CD14-positive monocyte (primary cell): ENCODE data around the gene ACE. TPM values are rescaled to one million over a fixed set of nuclear protein-coding genes. Genes with fewer than 3 reads are reported as not detected.

Experiments
- DNase-seq, 3 donors: peaks; one replicate each; pipeline ENCODE4 v3.0.0-alpha.2; 2011 to 2022
- H2AFZ ChIP-seq: 2 replicates; pipeline ENCODE4 v1.6.0; 2012; ENCODE audit warnings: mild to moderate bottlenecking, low read depth, low read length, inconsistent platforms; ENCODE audit not compliant: insufficient read depth, poor library complexity, severe bottlenecking
- H3K27ac ChIP-seq, 2 donors: 1 replicate in 1 of 2; 2 replicates in 1 of 2; pipeline ENCODE4 v1.5.1; 2012 to 2013; ENCODE audit warnings: low read length in 2 of 2, control low read depth in 1 of 2, inconsistent platforms in 1 of 2, low read depth in 1 of 2, mild to moderate bottlenecking in 1 of 2
- H3K27me3 ChIP-seq, 2 donors: one replicate each; pipeline versions ENCODE4 v1.6.0 to v1.6.1; 2011 to 2013; ENCODE audit warnings: low read length in 2 of 2; ENCODE audit not compliant: control insufficient read depth in 2 of 2, insufficient read depth in 2 of 2
- H3K36me3 ChIP-seq, 2 donors: replicated peaks in 1 of 2; 1 replicate in 1 of 2; 2 replicates in 1 of 2; pipeline versions ENCODE4 v1.5.1 to v1.6.1; 2012 to 2013; ENCODE audit warnings: low read length in 2 of 2, control low read depth in 1 of 2, inconsistent platforms in 1 of 2, mild to moderate bottlenecking in 1 of 2; ENCODE audit not compliant: insufficient read depth in 2 of 2, control insufficient read depth in 1 of 2
- H3K4me1 ChIP-seq, 2 donors: 1 replicate in 1 of 2; 2 replicates in 1 of 2; pipeline versions ENCODE4 v1.5.1 to v1.6.1; 2012 to 2013; ENCODE audit warnings: low read length in 2 of 2, control low read depth in 1 of 2, inconsistent platforms in 1 of 2, mild to moderate bottlenecking in 1 of 2, moderate library complexity in 1 of 2; ENCODE audit not compliant: insufficient read depth in 2 of 2, control insufficient read depth in 1 of 2
- H3K4me2 ChIP-seq: replicated peaks from 2 replicates; pipeline ENCODE3; 2012; ENCODE audit warnings: low read length, moderate library complexity, mild to moderate bottlenecking; ENCODE audit not compliant: poor library complexity, severe bottlenecking; ENCODE audit errors: extremely low read depth
- H3K4me3 ChIP-seq, 3 experiments: fragments of 200-600 bp in 1 of 3; sonication (generic) in 1 of 3; replicated peaks in 1 of 3; 1 replicate in 2 of 3; 2 replicates in 1 of 3; pipeline ENCODE4 v1.5.1; 2011 to 2013; ENCODE audit warnings: low read length in 3 of 3, mild to moderate bottlenecking in 3 of 3, control low read depth in 2 of 3, low read depth in 2 of 3, inconsistent platforms in 1 of 3, moderate library complexity in 1 of 3
- H3K79me2 ChIP-seq: 2 replicates; pipeline ENCODE4 v1.6.0; 2012; ENCODE audit warnings: mild to moderate bottlenecking, control low read depth, inconsistent platforms, low read length, moderate library complexity; ENCODE audit not compliant: insufficient read depth
- H3K9ac ChIP-seq: 2 replicates; pipeline ENCODE4 v1.6.0; 2017; ENCODE audit warnings: low read length, mild to moderate bottlenecking; ENCODE audit not compliant: insufficient read depth, poor library complexity, severe bottlenecking
- H3K9me3 ChIP-seq, 2 donors: replicated peaks in 1 of 2; 1 replicate in 1 of 2; 2 replicates in 1 of 2; pipeline versions ENCODE4 v1.5.1 to v1.6.1; 2012 to 2013; ENCODE audit warnings: low read length in 2 of 2, control low read depth in 1 of 2; ENCODE audit not compliant: control insufficient read depth in 1 of 2, insufficient read depth in 1 of 2
- H4K20me1 ChIP-seq: 2 replicates; pipeline ENCODE4 v1.6.0; 2012; ENCODE audit warnings: mild to moderate bottlenecking, low read length, control low read depth, moderate library complexity; ENCODE audit not compliant: insufficient read depth
- H3K27ac Mint-ChIP-seq, 7 donors: one replicate each; pipeline ENCODE4 v1.8.0; 2020; ENCODE audit warnings: mild to moderate bottlenecking in 7 of 7, mixed read lengths in 7 of 7, moderate library complexity in 6 of 7, inconsistent platforms in 2 of 7
- H3K27me3 Mint-ChIP-seq, 3 donors: one replicate each; pipeline ENCODE4 v1.8.0; 2021 to 2022; ENCODE audit warnings: low read depth in 3 of 3, mild to moderate bottlenecking in 3 of 3, mixed read lengths in 3 of 3, moderate library complexity in 3 of 3, inconsistent platforms in 1 of 3
- H3K36me3 Mint-ChIP-seq, 2 donors: one replicate each; pipeline ENCODE4 v1.8.0; 2020; ENCODE audit warnings: mixed read lengths in 2 of 2, inconsistent platforms in 1 of 2, mild to moderate bottlenecking in 1 of 2
- H3K4me1 Mint-ChIP-seq: one replicate; pipeline ENCODE4 v1.8.0; 2020; ENCODE audit warnings: mild to moderate bottlenecking, mixed read lengths
- H3K4me3 Mint-ChIP-seq, 2 donors: one replicate each; pipeline ENCODE4 v1.8.0; 2020; ENCODE audit warnings: mild to moderate bottlenecking in 2 of 2, mixed read lengths in 2 of 2, moderate library complexity in 1 of 2
- H3K9me3 Mint-ChIP-seq, 7 donors: one replicate each; pipeline ENCODE4 v1.8.0; 2020 to 2022; ENCODE audit warnings: mixed read lengths in 7 of 7, mild to moderate bottlenecking in 6 of 7, moderate library complexity in 6 of 7, inconsistent platforms in 2 of 7
- CTCF ChIP-seq: fragments of 200-600 bp; IDR thresholded peaks from one replicate; pipeline ENCODE4 v1.8.0; 2022; ENCODE audit warnings: antibody characterized with exemption, mild to moderate bottlenecking
- WGBS: methylation state at CpG from one replicate; pipeline ENCODE4 v1.1.5; 2013; ENCODE audit warnings: missing lambda C conversion rate; ENCODE audit not compliant: insufficient coverage; 5-methylcytosine and 5-hydroxymethylcytosine counted together
- intact Hi-C, 2 donors: fragments of 100-400 bp; cut with micrococcal nuclease; formaldehyde crosslinking; loops; one replicate each; pipeline versions ENCODE4 v1.15.0 to v1.15.1; 2023
- polyA plus RNA-seq, 3 donors: library from polyadenylated mRNA; depleted of rRNA in 1 of 3; unstranded in 2 of 3; stranded (reverse) in 1 of 3; fragments of 300-500 nt in 2 of 3; fragments of >200 nt in 1 of 3; fragmentation: Illumina TruSeq in 2 of 3; gene quantifications; 1 replicate in 2 of 3; 2 replicates in 1 of 3; pipeline ENCODE4 v1.2.3, GENCODE V29; 2012 to 2021

The ACE gene
- polyA plus RNA-seq, 3 donors, result 0.55 TPM; not detected in 2

GRCh38 chr17:63516910-63517824, 40.3 kb downstream of the ACE start:
- no peaks in the 10 kb centered on the region for H3K27me3 ChIP-seq
- Mint-ChIP-seq H3K27me3 (peaks cover 6 to 19% (median 11%) of the 10 kb centered on the region in 3 donors), H3K4me1 (no peaks in the 10 kb centered on the region), H3K9me3 (peaks cover 0 to 4% (median 0%) of the 10 kb centered on the region in 7 donors), H3K27ac (peak overlapping the region in 1 of 7 donors; percentile 3), H3K4me3 (no peak overlapping the region), H3K36me3 (no peaks in the 10 kb centered on the region)
- no peaks in the 10 kb centered on the region for H3K79me2 ChIP-seq
- WGBS, result 72% methylated on average over 4 of the region's 6 CpGs
- H3K36me3 ChIP-seq, result no peaks in the 10 kb centered on the region
- intact Hi-C loops, result no loop called here
- H3K4me2 ChIP-seq, result no peak overlapping the region
- H4K20me1 ChIP-seq, result no peaks in the 10 kb centered on the region
- no peak overlapping the region for H3K4me3 ChIP-seq
- no peak for TF ChIP-seq CTCF
- H3K27ac ChIP-seq, result no peak overlapping the region
- no peaks in the 10 kb centered on the region for H3K9me3 ChIP-seq
- no peaks in the 10 kb centered on the region for H3K4me1 ChIP-seq
- no peak overlapping the region for H3K9ac ChIP-seq
- peak in 1 of 3 donors; percentile 36 for DNase-seq
- no peak overlapping the region for H2AFZ ChIP-seq

- H3K36me3 Mint-ChIP-seq, result no peaks in the 10 kb centered on the region
- Histone ChIP-seq H2AFZ (no peak overlapping the region), H3K9ac (no peak overlapping the region), H3K27ac (no peak overlapping the region), H3K4me3 (no peak overlapping the region), H3K4me1 (no peaks in the 10 kb centered on the region), H3K9me3 (no peaks in the 10 kb centered on the region), H4K20me1 (no peaks in the 10 kb centered on the region), H3K27me3 (peaks cover 0 to 2% of the 10 kb centered on the region in 2 donors), H3K36me3 (no peaks in the 10 kb centered on the region), H3K79me2 (no peaks in the 10 kb centered on the region), H3K4me2 (no peak overlapping the region)
- intact Hi-C loops, result no loop called here
- no peak overlapping the region for H3K27ac Mint-ChIP-seq
- peaks cover 10 to 24% (median 13%) of the 10 kb centered on the region in 3 donors for H3K27me3 Mint-ChIP-seq
- H3K9me3 Mint-ChIP-seq, result peaks cover 0 to 4% (median 0%) of the 10 kb centered on the region in 7 donors
- no peaks in the 10 kb centered on the region for H3K4me1 Mint-ChIP-seq
- WGBS, result 79% methylated on average over 7 of the region's 8 CpGs
- no peak overlapping the region for H3K4me3 Mint-ChIP-seq
- DNase-seq, result no peak
- no peak for TF ChIP-seq CTCF
These were observed 41.1 kb downstream of the ACE start for GRCh38 chr17:63517825-63518534.
